Activated T-cell treated with anti-CD3 and anti-CD28 coated beads, Interleukin-2, amount 50 U/mL, for 4 hours (primary cell): Measurements from ENCODE around the gene SYNE1. TPM values are rescaled to one million over a fixed set of nuclear protein-coding genes. Genes with fewer than 3 reads are reported as not detected.

ENCODE experiments used
- ATAC-seq, 2 donors: fragments of 200-7000 bp; cut with Tn5 transposase; one replicate each; pipeline ENCODE4 v1.10.0; 2021
- DNase-seq: peaks from one replicate; pipeline ENCODE4 v3.0.0-alpha.2; 2020
- H3K27me3 Mint-ChIP-seq: one replicate; pipeline ENCODE4 v1.8.0; 2021; ENCODE audit warnings: low read depth, mixed read lengths
- H3K36me3 Mint-ChIP-seq: one replicate; pipeline ENCODE4 v1.8.0; 2022; ENCODE audit warnings: mixed read lengths; ENCODE audit not compliant: insufficient read depth
- H3K4me1 Mint-ChIP-seq: one replicate; pipeline ENCODE4 v1.8.0; 2021; ENCODE audit warnings: low read depth, mixed read lengths
- H3K4me3 Mint-ChIP-seq: one replicate; pipeline ENCODE4 v1.8.0; 2021; ENCODE audit warnings: mild to moderate bottlenecking, moderate library complexity, mixed read lengths
- H3K9me3 Mint-ChIP-seq: one replicate; pipeline ENCODE4 v1.8.0; 2021; ENCODE audit warnings: mixed read lengths
- total RNA-seq, 3 donors: library from RNA; stranded (reverse); gene quantifications; one replicate each; pipeline ENCODE4 v1.2.1, GENCODE V29; 2021

Gene SYNE1
- total RNA-seq, 3 donors from 2014 or later = 11.0 to 16.1 (median 11.1) TPM

- Mint-ChIP-seq H3K9me3 (no peaks in the 10 kb centered on the region), H3K36me3 (peaks cover 25% of the 10 kb centered on the region), H3K4me3 (peak overlapping the region; percentile 61), H3K27me3 (no peaks in the 10 kb centered on the region), H3K4me1 (peaks cover 26% of the 10 kb centered on the region)
- peak; percentile 98 for ATAC-seq
- DNase-seq = no peak
Measured at GRCh38 chr6:152233547-152234320, 403.4 kb downstream of the SYNE1 start.

- peaks cover 26% of the 10 kb centered on the region for H3K4me1 Mint-ChIP-seq
- peak in 1 of 2 donors; percentile 40 for ATAC-seq
- H3K9me3 Mint-ChIP-seq = no peaks in the 10 kb centered on the region
- peaks cover 27% of the 10 kb centered on the region for H3K36me3 Mint-ChIP-seq
- no peak for DNase-seq
- H3K4me3 Mint-ChIP-seq = no peak overlapping the region
- H3K27me3 Mint-ChIP-seq = no peaks in the 10 kb centered on the region
Measured at GRCh38 chr6:152232501-152233151, 404.5 kb downstream of the SYNE1 start.

GRCh38 chr6:152229330-152229729 lies 407.8 kb downstream of the SYNE1 start:
- Mint-ChIP-seq H3K4me3 (no peak overlapping the region), H3K27me3 (no peaks in the 10 kb centered on the region), H3K36me3 (peaks cover 28% of the 10 kb centered on the region), H3K4me1 (peaks cover 19% of the 10 kb centered on the region), H3K9me3 (no peaks in the 10 kb centered on the region)
- DNase-seq (no peak), ATAC-seq (no peak)

GRCh38 chr6:152226119-152226518 lies 411.0 kb downstream of the SYNE1 start:
- no peaks in the 10 kb centered on the region for H3K27me3 Mint-ChIP-seq
- H3K4me3 Mint-ChIP-seq = no peak overlapping the region
- DNase-seq (no peak), ATAC-seq (peak in 1 of 2 donors; percentile 48)
- peaks cover 6% of the 10 kb centered on the region for H3K9me3 Mint-ChIP-seq
- H3K36me3 Mint-ChIP-seq = peaks cover 49% of the 10 kb centered on the region
- H3K4me1 Mint-ChIP-seq = no peaks in the 10 kb centered on the region

- Mint-ChIP-seq H3K9me3 (peaks cover 6% of the 10 kb centered on the region), H3K4me1 (no peaks in the 10 kb centered on the region), H3K36me3 (peaks cover 49% of the 10 kb centered on the region), H3K4me3 (no peak overlapping the region), H3K27me3 (no peaks in the 10 kb centered on the region)
- DNase-seq (no peak), ATAC-seq (no peak)
Measured at GRCh38 chr6:152225241-152225934, 411.8 kb downstream of the SYNE1 start.

GRCh38 chr6:152223636-152224035 lies 413.5 kb downstream of the SYNE1 start:
- Mint-ChIP-seq H3K4me1 (no peaks in the 10 kb centered on the region), H3K4me3 (no peak overlapping the region), H3K9me3 (peaks cover 6% of the 10 kb centered on the region), H3K27me3 (no peaks in the 10 kb centered on the region), H3K36me3 (peaks cover 50% of the 10 kb centered on the region)
- ATAC-seq (no peak), DNase-seq (no peak)

- H3K4me3 Mint-ChIP-seq = no peak overlapping the region
- no peaks in the 10 kb centered on the region for H3K27me3 Mint-ChIP-seq
- H3K9me3 Mint-ChIP-seq = peaks cover 6% of the 10 kb centered on the region
- ATAC-seq (no peak), DNase-seq (no peak)
- peaks cover 50% of the 10 kb centered on the region for H3K36me3 Mint-ChIP-seq
- no peaks in the 10 kb centered on the region for H3K4me1 Mint-ChIP-seq
Measured at GRCh38 chr6:152221806-152222628, 415.1 kb downstream of the SYNE1 start.

GRCh38 chr6:152220786-152221185 lies 416.4 kb downstream of the SYNE1 start:
- Mint-ChIP-seq H3K27me3 (no peaks in the 10 kb centered on the region), H3K4me3 (no peak overlapping the region), H3K9me3 (peaks cover 6% of the 10 kb centered on the region), H3K4me1 (no peaks in the 10 kb centered on the region), H3K36me3 (peaks cover 51% of the 10 kb centered on the region)
- ATAC-seq = no peak
- DNase-seq = no peak

GRCh38 chr6:152218887-152219286 lies 418.3 kb downstream of the SYNE1 start:
- DNase-seq (no peak), ATAC-seq (no peak)
- peaks cover 6% of the 10 kb centered on the region for H3K9me3 Mint-ChIP-seq
- H3K4me1 Mint-ChIP-seq = no peaks in the 10 kb centered on the region
- H3K27me3 Mint-ChIP-seq = no peaks in the 10 kb centered on the region
- H3K4me3 Mint-ChIP-seq = no peak overlapping the region
- peaks cover 47% of the 10 kb centered on the region for H3K36me3 Mint-ChIP-seq

GRCh38 chr6:152212437-152212836 lies 424.7 kb downstream of the SYNE1 start:
- DNase-seq (no peak), ATAC-seq (no peak)
- H3K27me3 Mint-ChIP-seq = no peaks in the 10 kb centered on the region
- H3K4me3 Mint-ChIP-seq = no peak overlapping the region
- H3K36me3 Mint-ChIP-seq = peaks cover 49% of the 10 kb centered on the region
- no peaks in the 10 kb centered on the region for H3K9me3 Mint-ChIP-seq
- no peaks in the 10 kb centered on the region for H3K4me1 Mint-ChIP-seq

GRCh38 chr6:152209211-152209610 lies 428.0 kb downstream of the SYNE1 start:
- no peaks in the 10 kb centered on the region for H3K27me3 Mint-ChIP-seq
- H3K4me1 Mint-ChIP-seq = no peaks in the 10 kb centered on the region
- H3K9me3 Mint-ChIP-seq = no peaks in the 10 kb centered on the region
- DNase-seq (no peak), ATAC-seq (no peak)
- H3K4me3 Mint-ChIP-seq = no peak overlapping the region
- H3K36me3 Mint-ChIP-seq = peaks cover 49% of the 10 kb centered on the region

GRCh38 chr6:152207915-152208714 lies 429.0 kb downstream of the SYNE1 start:
- no peak for ATAC-seq
- H3K4me3 Mint-ChIP-seq = no peak overlapping the region
- H3K36me3 Mint-ChIP-seq = peaks cover 49% of the 10 kb centered on the region
- H3K27me3 Mint-ChIP-seq = no peaks in the 10 kb centered on the region
- DNase-seq = no peak
- H3K4me1 Mint-ChIP-seq = no peaks in the 10 kb centered on the region
- H3K9me3 Mint-ChIP-seq = no peaks in the 10 kb centered on the region

- H3K9me3 Mint-ChIP-seq = no peaks in the 10 kb centered on the region
- H3K36me3 Mint-ChIP-seq = peaks cover 46% of the 10 kb centered on the region
- ATAC-seq = peak in 1 of 2 donors; percentile 51
- peak; percentile 31 for DNase-seq
- H3K4me1 Mint-ChIP-seq = no peaks in the 10 kb centered on the region
- H3K4me3 Mint-ChIP-seq = no peak overlapping the region
- no peaks in the 10 kb centered on the region for H3K27me3 Mint-ChIP-seq
Measured at GRCh38 chr6:152206072-152206818, 430.9 kb downstream of the SYNE1 start.
